Common myeloid progenitor, CD34-positive (primary cell): ENCODE measurements around the gene MTHFD1L.
A peak's percentile ranks its signal among the peaks of the same experiment; 100 is the strongest.
"Not testable (repeated sequence)": the region's sequence is repeated elsewhere in the genome, so short reads cannot be mapped to it uniquely, and the experiment has no call there.

Source experiments
- CTCF ChIA-PET: fragments of 350-600 bp; sonication (Branson Sonifier 250); formaldehyde crosslinking; loops from one replicate; lab custom pipeline; 2021; ENCODE audit warnings: antibody characterized with exemption; lab: Charles Lee
- POLR2A ChIA-PET: fragments of 350-600 bp; sonication (Branson Sonifier 250); formaldehyde crosslinking; loops from one replicate; lab custom pipeline; 2021; ENCODE audit warnings: antibody characterized with exemption; lab: Charles Lee
- DNase-seq, 3 donors: peaks; one replicate each; pipeline versions ENCODE4 v3.0.0 to v3.0.0-alpha.2; 2013
- H3K27ac ChIP-seq, 2 experiments: 1 replicate in 1 of 2; 2 replicates in 1 of 2; pipeline ENCODE4 v1.7.0; 2013; ENCODE audit warnings: inconsistent platforms in 2 of 2, low read length in 2 of 2, mild to moderate bottlenecking in 2 of 2, low read depth in 1 of 2, moderate library complexity in 1 of 2; ENCODE audit not compliant: severe bottlenecking in 2 of 2, insufficient read depth in 1 of 2, poor library complexity in 1 of 2
- H3K27me3 ChIP-seq, 5 experiments: replicated peaks in 2 of 5; 1 replicate in 3 of 5; 2 replicates in 2 of 5; pipeline versions ENCODE4 v1.6.1 to v1.7.0; 2013; ENCODE audit warnings: low read length in 4 of 5, mild to moderate bottlenecking in 2 of 5, moderate library complexity in 2 of 5, inconsistent platforms in 1 of 5; ENCODE audit not compliant: insufficient read depth in 5 of 5, control insufficient read depth in 4 of 5
- H3K36me3 ChIP-seq, 4 experiments: 1 replicate in 2 of 4; 2 replicates in 2 of 4; pipeline versions ENCODE4 v1.6.1 to v1.7.0; 2013; ENCODE audit warnings: low read length in 3 of 4, control low read depth in 1 of 4, mild to moderate bottlenecking in 1 of 4; ENCODE audit not compliant: control insufficient read depth in 4 of 4, insufficient read depth in 4 of 4
- H3K4me1 ChIP-seq, 4 experiments: 1 replicate in 3 of 4; 2 replicates in 1 of 4; pipeline versions ENCODE4 v1.6.1 to v1.7.1; 2013; ENCODE audit warnings: low read length in 3 of 4, mild to moderate bottlenecking in 3 of 4, control low read depth in 1 of 4, inconsistent platforms in 1 of 4, moderate library complexity in 1 of 4; ENCODE audit not compliant: control insufficient read depth in 4 of 4, insufficient read depth in 4 of 4; ENCODE audit errors: control extremely low read depth in 1 of 4
- H3K4me3 ChIP-seq, 7 experiments: 1 replicate in 4 of 7; 2 replicates in 3 of 7; pipeline versions ENCODE4 v1.5.1 to v1.7.0; 2013; ENCODE audit warnings: mild to moderate bottlenecking in 7 of 7, low read length in 6 of 7, moderate library complexity in 6 of 7, inconsistent platforms in 2 of 7, low read depth in 2 of 7, control low read depth in 1 of 7; ENCODE audit not compliant: insufficient read depth in 4 of 7, control insufficient read depth in 1 of 7; ENCODE audit errors: extremely low read depth in 1 of 7
- H3K9me3 ChIP-seq, 5 experiments: 1 replicate in 4 of 5; 2 replicates in 1 of 5; pipeline versions ENCODE4 v1.6.1 to v1.7.1; 2013; ENCODE audit warnings: low read length in 4 of 5, mild to moderate bottlenecking in 2 of 5, inconsistent platforms in 1 of 5, low read depth in 1 of 5, moderate library complexity in 1 of 5; ENCODE audit not compliant: control insufficient read depth in 4 of 5, insufficient read depth in 2 of 5; ENCODE audit errors: control extremely low read depth in 1 of 5
- WGBS: methylation state at CpG from one replicate; pipeline ENCODE4 v1.1.5; 2013; ENCODE audit not compliant: insufficient coverage; 5-methylcytosine and 5-hydroxymethylcytosine counted together

The MTHFD1L gene

GRCh38 chr6:150848400-150848799 lies 17.1 kb upstream of the MTHFD1L start:
- Histone ChIP-seq H3K4me1 (no peaks in the 10 kb centered on the region), H3K27me3 (peaks cover 0 to 3% (median 0%) of the 10 kb centered on the region in 5 experiments), H3K36me3 (no peaks in the 10 kb centered on the region), H3K4me3 (no peak overlapping the region), H3K9me3 (no peaks in the 10 kb centered on the region), H3K27ac (no peak overlapping the region)
- ChIA-PET CTCF (interaction anchor here (0.9 to 1.6 kb wide), 2 partner anchors 10 to 31 kb away, joined by 3 read pairs; no protein-coding TSS in a partner anchor), POLR2A (no interaction called here)
- no peak for DNase-seq
- 88% methylated on average over 2 of the region's 2 CpGs for WGBS

- 84% methylated on average over 4 of the region's 5 CpGs for WGBS
- CTCF ChIA-PET: interaction anchor here (0.9 to 1.3 kb wide), 2 partner anchors 10 to 34 kb away, joined by 3 read pairs; no protein-coding TSS in a partner anchor
- H3K4me1 ChIP-seq: peaks cover 0 to 15% (median 6%) of the 10 kb centered on the region in 4 experiments
- H3K27me3 ChIP-seq, H3K9me3 ChIP-seq, DNase-seq, POLR2A ChIA-PET, H3K4me3 ChIP-seq, H3K36me3 ChIP-seq, H3K27ac ChIP-seq: not testable (repeated sequence)
Measured at GRCh38 chr6:150854392-150854791, 11.1 kb upstream of the MTHFD1L start.

GRCh38 chr6:150855171-150855570 lies 10.3 kb upstream of the MTHFD1L start:
- not testable (repeated sequence) for H3K27me3 ChIP-seq, H3K36me3 ChIP-seq, DNase-seq, H3K4me3 ChIP-seq, H3K9me3 ChIP-seq, H3K27ac ChIP-seq
- ChIA-PET POLR2A (interaction anchor here (1.0 kb wide), 1 partner anchor 11 kb away, joined by 3 read pairs; no protein-coding TSS in a partner anchor), CTCF (interaction anchor here (1.7 kb wide), 1 partner anchor 10 kb away, joined by 6 read pairs; no protein-coding TSS in a partner anchor)
- 94% methylated on average over 5 of the region's 8 CpGs for WGBS
- peaks cover 0 to 15% (median 6%) of the 10 kb centered on the region in 4 experiments for H3K4me1 ChIP-seq

GRCh38 chr6:150857062-150857944 lies 8.2 kb upstream of the MTHFD1L start:
- no peaks in the 10 kb centered on the region for H3K27me3 ChIP-seq
- WGBS: 53% methylated on average over 2 of the region's 7 CpGs
- POLR2A ChIA-PET: no interaction called here
- H3K4me1 ChIP-seq: peaks cover under 1 to 29% (median 18%) of the 10 kb centered on the region in 4 experiments
- no peak overlapping the region for H3K27ac ChIP-seq
- H3K4me3 ChIP-seq: no peak overlapping the region
- H3K9me3 ChIP-seq: no peaks in the 10 kb centered on the region
- CTCF ChIA-PET: interaction anchor here (1.3 to 1.7 kb wide), 2 partner anchors 7 to 32 kb away, joined by 3 to 6 read pairs; no protein-coding TSS in a partner anchor
- H3K36me3 ChIP-seq: no peaks in the 10 kb centered on the region
- no peak for DNase-seq

GRCh38 chr6:150857945-150858308 lies 7.6 kb upstream of the MTHFD1L start:
- WGBS: 100% methylated on average over 2 of the region's 2 CpGs
- Histone ChIP-seq H3K9me3 (no peaks in the 10 kb centered on the region), H3K27me3 (no peaks in the 10 kb centered on the region), H3K4me1 (peaks cover 6 to 35% (median 23%) of the 10 kb centered on the region in 4 experiments), H3K4me3 (no peak overlapping the region), H3K27ac (no peak overlapping the region), H3K36me3 (no peaks in the 10 kb centered on the region)
- no peak for DNase-seq
- ChIA-PET CTCF (interaction anchor here (1.3 kb wide), 1 partner anchor 32 kb away, joined by 3 read pairs; no protein-coding TSS in a partner anchor), POLR2A (no interaction called here)

- peak overlapping the region in 2 of 7 experiments; percentile 25 to 50 for H3K4me3 ChIP-seq
- H3K27ac ChIP-seq, H3K36me3 ChIP-seq, H3K27me3 ChIP-seq, H3K9me3 ChIP-seq, POLR2A ChIA-PET: not testable (repeated sequence)
- DNase-seq: peak; percentile 51 to 78 (median 72)
- WGBS: 0% methylated on average over 5 of the region's 8 CpGs
- CTCF ChIA-PET: interaction anchor here (1.4 to 6.9 kb wide), 2 partner anchors 41 to 44 kb away, joined by 3 to 50 read pairs; no protein-coding TSS in a partner anchor
- peaks cover 6 to 50% (median 31%) of the 10 kb centered on the region in 4 experiments for H3K4me1 ChIP-seq
Measured at GRCh38 chr6:150861448-150862168, 3.9 kb upstream of the MTHFD1L start.
